Karpas-422 (cell line): Measurements from ENCODE around the gene LGALS16. TPM values are rescaled to one million over a fixed set of nuclear protein-coding genes. Genes with fewer than 3 reads are reported as not detected.
"Not testable (repeated sequence)": the region's sequence is repeated elsewhere in the genome, so short reads cannot be mapped to it uniquely, and the experiment has no call there.

Experiments used
- DNase-seq: peaks from one replicate; pipeline ENCODE4 v3.0.0-alpha.2; 2015
- H2AFZ ChIP-seq: fragments of 200-600 bp; sonication (generic); 2 replicates; pipeline ENCODE4 v1.6.1; 2014; ENCODE audit warnings: antibody characterized with exemption, low read length, mixed read lengths
- H3K27ac ChIP-seq: fragments of 200-600 bp; sonication (generic); 2 replicates; pipeline ENCODE4 v1.5.1; 2014; ENCODE audit warnings: mild to moderate bottlenecking, low read length, moderate library complexity
- H3K27me3 ChIP-seq: fragments of 200-600 bp; sonication (generic); 2 replicates; pipeline ENCODE4 v1.6.1; 2014; ENCODE audit warnings: low read length, mixed read lengths
- H3K36me3 ChIP-seq: fragments of 200-600 bp; sonication (generic); 2 replicates; pipeline ENCODE4 v1.6.1; 2014; ENCODE audit warnings: low read length, mixed read lengths; ENCODE audit not compliant: insufficient read depth
- H3K4me1 ChIP-seq: fragments of 200-600 bp; sonication (generic); 2 replicates; pipeline ENCODE4 v1.6.1; 2014; ENCODE audit warnings: mild to moderate bottlenecking, low read length, mixed read lengths
- H3K4me2 ChIP-seq: fragments of 200-600 bp; sonication (generic); 2 replicates; pipeline ENCODE4 v1.6.1; 2014; ENCODE audit warnings: low read length, low read depth, mild to moderate bottlenecking; ENCODE audit not compliant: poor library complexity, severe bottlenecking
- H3K4me3 ChIP-seq: fragments of 200-600 bp; sonication (generic); 2 replicates; pipeline ENCODE4 v1.5.1; 2014; ENCODE audit warnings: mild to moderate bottlenecking, antibody characterized with exemption, low read length, mixed read lengths
- H3K79me2 ChIP-seq: fragments of 200-600 bp; sonication (generic); 2 replicates; pipeline ENCODE4 v1.6.1; 2014; ENCODE audit warnings: mild to moderate bottlenecking, low read length, mixed read lengths
- H3K9ac ChIP-seq: fragments of 200-600 bp; sonication (generic); 2 replicates; pipeline ENCODE4 v1.6.0; 2014; ENCODE audit warnings: low read length
- H3K9me2 ChIP-seq: fragments of 200-600 bp; sonication (generic), shearing (Covaris generic); replicated peaks from 2 replicates; pipeline ENCODE4 v1.6.0; 2014; ENCODE audit warnings: mild to moderate bottlenecking, low read length, moderate library complexity; ENCODE audit not compliant: insufficient read depth
- H3K9me3 ChIP-seq: fragments of 300-700, 200-600 bp; sonication (generic); 2 replicates; pipeline ENCODE4 v1.6.1; 2014; ENCODE audit warnings: low read length, mixed read lengths
- H4K20me1 ChIP-seq: fragments of 200-600 bp; sonication (generic); 2 replicates; pipeline ENCODE4 v1.6.1; 2014; ENCODE audit warnings: mild to moderate bottlenecking, antibody characterized with exemption, low read length, low read depth; ENCODE audit not compliant: insufficient read depth
- total RNA-seq: library from RNA; depleted of rRNA; stranded (reverse); fragments of >200 nt; shearing (Covaris generic); gene quantifications from 2 replicates; pipeline ENCODE4 v1.2.3, GENCODE V29; 2014; ENCODE audit warnings: low replicate concordance

The LGALS16 gene
- total RNA-seq, 1 experiment from 2014 or later = not detected

- Histone ChIP-seq H3K4me1 (peaks cover 43% of the 10 kb centered on the region), H3K36me3 (no peaks in the 10 kb centered on the region), H2AFZ (peak overlapping the region; percentile 28; the same call in 1 of the 2 replicates), H3K27ac (0 out of 2 replicates have a peak overlapping the region, but pooled peaks have one; percentile 4), H3K79me2 (no peaks in the 10 kb centered on the region), H3K27me3 (no peaks in the 10 kb centered on the region), H4K20me1 (no peaks in the 10 kb centered on the region), H3K9ac (peak overlapping the region; percentile 46), H3K9me3 (no peaks in the 10 kb centered on the region), H3K4me2 (peak overlapping the region; percentile 50), H3K4me3 (peak overlapping the region; percentile 51; the same call in 1 of the 2 replicates), H3K9me2 (no peaks in the 10 kb centered on the region)
- DNase-seq = no peak
These were observed 23.5 kb downstream of the LGALS16 start for GRCh38 chr19:39679056-39679790.

- Histone ChIP-seq H3K27me3 (no peaks in the 10 kb centered on the region), H3K4me2 (peak overlapping the region; percentile 50), H3K9me2 (no peaks in the 10 kb centered on the region), H3K27ac (no peak overlapping the region), H3K36me3 (no peaks in the 10 kb centered on the region), H3K4me1 (peaks cover 38% of the 10 kb centered on the region), H3K4me3 (peak overlapping the region; percentile 51; the same call in 1 of the 2 replicates), H3K79me2 (no peaks in the 10 kb centered on the region), H3K9me3 (no peaks in the 10 kb centered on the region), H4K20me1 (no peaks in the 10 kb centered on the region), H2AFZ (peak overlapping the region; percentile 28; the same call in 1 of the 2 replicates), H3K9ac (peak overlapping the region; percentile 46)
- DNase-seq = no peak
These were observed 24.1 kb downstream of the LGALS16 start for GRCh38 chr19:39679791-39680168.

- Histone ChIP-seq H3K27me3 (no peaks in the 10 kb centered on the region), H3K9me3 (no peaks in the 10 kb centered on the region), H3K9ac (no peak overlapping the region), H3K27ac (no peak overlapping the region), H3K36me3 (no peaks in the 10 kb centered on the region), H2AFZ (no peak overlapping the region), H3K4me1 (peaks cover 30% of the 10 kb centered on the region), H4K20me1 (no peaks in the 10 kb centered on the region), H3K4me3 (no peak overlapping the region), H3K79me2 (no peaks in the 10 kb centered on the region), H3K9me2 (no peaks in the 10 kb centered on the region), H3K4me2 (no peak overlapping the region)
- no peak for DNase-seq
These were observed 24.9 kb downstream of the LGALS16 start for GRCh38 chr19:39680593-39680992.

GRCh38 chr19:39681416-39681815 is 25.7 kb downstream of the LGALS16 start:
- Histone ChIP-seq H3K9ac (no peak overlapping the region), H3K4me2 (no peak overlapping the region), H2AFZ (no peak overlapping the region), H3K9me3 (no peaks in the 10 kb centered on the region), H3K4me1 (peaks cover 24% of the 10 kb centered on the region), H3K36me3 (no peaks in the 10 kb centered on the region), H3K9me2 (no peaks in the 10 kb centered on the region), H3K27ac (no peak overlapping the region), H3K27me3 (no peaks in the 10 kb centered on the region), H3K79me2 (no peaks in the 10 kb centered on the region), H3K4me3 (no peak overlapping the region), H4K20me1 (no peaks in the 10 kb centered on the region)
- no peak for DNase-seq

DNA sequence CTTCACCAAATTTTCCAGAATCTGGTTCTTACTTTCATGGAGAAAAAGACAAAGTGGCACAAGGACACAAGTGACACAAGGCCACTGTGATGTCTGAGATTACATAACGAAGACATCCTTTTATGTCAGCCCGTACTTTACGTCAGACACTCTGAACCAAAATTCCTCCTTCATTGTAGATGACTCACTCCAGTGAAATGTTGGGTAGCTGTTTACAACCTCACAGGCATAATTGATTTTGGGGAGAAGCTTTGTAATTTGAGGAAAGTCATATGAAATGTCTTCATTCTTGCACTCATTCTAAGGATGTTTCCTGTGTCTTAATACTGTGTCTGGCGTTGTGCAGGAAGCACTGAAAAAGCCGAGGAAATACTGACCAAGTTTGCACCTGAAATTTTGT is 28.6 kb downstream of the LGALS16 start:
- no peaks in the 10 kb centered on the region; the same call in 1 of the 2 replicates for H3K36me3 ChIP-seq
- H3K9me2 ChIP-seq = no peaks in the 10 kb centered on the region
- no peak overlapping the region for H3K27ac ChIP-seq
- H3K4me1 ChIP-seq = peaks cover 34% of the 10 kb centered on the region
- H3K9me3 ChIP-seq = no peaks in the 10 kb centered on the region
- H3K4me2 ChIP-seq = no peak overlapping the region
- H4K20me1 ChIP-seq = no peaks in the 10 kb centered on the region
- no peak overlapping the region for H3K9ac ChIP-seq
- H3K79me2 ChIP-seq = no peaks in the 10 kb centered on the region
- no peak for DNase-seq
- H2AFZ ChIP-seq = no peak overlapping the region
- H3K4me3 ChIP-seq = no peak overlapping the region
- no peaks in the 10 kb centered on the region for H3K27me3 ChIP-seq

DNA sequence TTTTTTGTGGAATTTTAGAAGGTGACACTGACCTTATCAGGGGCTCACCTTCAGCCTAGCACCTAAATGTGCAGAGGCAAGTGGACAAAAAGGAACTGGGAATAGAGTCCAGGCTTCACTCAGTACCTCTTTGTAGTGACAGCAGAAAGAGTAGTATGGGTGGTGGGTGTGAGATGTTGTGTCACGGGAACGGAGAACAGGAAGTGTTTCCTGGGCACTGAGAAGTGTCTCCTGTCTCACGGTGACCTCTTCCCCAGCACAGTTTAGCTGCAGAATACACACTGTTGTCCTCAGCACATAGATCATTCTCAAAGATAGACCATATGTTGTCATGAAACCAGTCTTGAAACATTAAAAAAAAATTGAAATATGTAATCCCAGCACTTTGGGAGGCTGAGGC is 31.0 kb downstream of the LGALS16 start:
- H3K36me3 ChIP-seq = no peaks in the 10 kb centered on the region; the same call in 1 of the 2 replicates
- peaks cover 42% of the 10 kb centered on the region for H3K4me1 ChIP-seq
- no peaks in the 10 kb centered on the region for H3K79me2 ChIP-seq
- no peak overlapping the region for H3K4me2 ChIP-seq
- no peaks in the 10 kb centered on the region for H3K27me3 ChIP-seq
- DNase-seq = no peak
- no peaks in the 10 kb centered on the region for H3K9me2 ChIP-seq
- no peak overlapping the region for H3K27ac ChIP-seq
- no peak overlapping the region for H3K9ac ChIP-seq
- no peak overlapping the region for H2AFZ ChIP-seq
- no peak overlapping the region for H3K4me3 ChIP-seq
- no peaks in the 10 kb centered on the region for H4K20me1 ChIP-seq
- H3K9me3 ChIP-seq = no peaks in the 10 kb centered on the region

DNA sequence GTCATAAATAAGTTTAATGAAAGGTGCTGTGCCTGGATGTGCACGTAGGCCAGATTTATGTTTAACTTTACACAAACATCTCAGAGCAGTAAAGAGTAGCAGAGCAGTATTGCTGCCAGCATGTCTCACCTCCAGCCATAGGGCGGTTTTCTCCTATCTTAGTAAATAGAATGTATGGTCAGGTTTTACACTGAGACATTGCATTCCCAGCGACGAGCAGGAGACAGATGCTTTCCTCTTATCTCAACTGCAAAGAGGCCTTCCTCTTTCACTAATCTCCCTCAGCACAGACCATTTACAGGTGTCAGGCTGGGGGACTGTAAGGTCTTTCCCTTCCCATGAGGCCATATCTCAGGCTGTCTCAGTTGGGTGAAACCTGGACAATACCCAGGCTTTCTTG is 32.9 kb downstream of the LGALS16 start:
- H2AFZ ChIP-seq, H3K36me3 ChIP-seq, H3K9me3 ChIP-seq, H3K27me3 ChIP-seq, H3K9me2 ChIP-seq, H3K79me2 ChIP-seq, H4K20me1 ChIP-seq: not testable (repeated sequence)
- H3K27ac ChIP-seq = peak overlapping the region; percentile 88
- peak overlapping the region; percentile 45; the same call in 1 of the 2 replicates for H3K4me3 ChIP-seq
- DNase-seq = peak; percentile 54
- peak overlapping the region; percentile 31; the same call in 1 of the 2 replicates for H3K9ac ChIP-seq
- peak overlapping the region; percentile 71 for H3K4me2 ChIP-seq
- peaks cover 61% of the 10 kb centered on the region for H3K4me1 ChIP-seq

GRCh38 chr19:39692166-39692565 is 36.5 kb downstream of the LGALS16 start:
- Histone ChIP-seq H3K36me3 (no peaks in the 10 kb centered on the region), H3K9me2 (no peaks in the 10 kb centered on the region), H3K4me3 (no peak overlapping the region), H3K9me3 (no peaks in the 10 kb centered on the region), H3K4me1 (peaks cover 65% of the 10 kb centered on the region), H3K27ac (no peak overlapping the region), H3K79me2 (no peaks in the 10 kb centered on the region), H3K27me3 (no peaks in the 10 kb centered on the region), H4K20me1 (no peaks in the 10 kb centered on the region), H2AFZ (no peak overlapping the region; the same call in 1 of the 2 replicates), H3K4me2 (peak overlapping the region; percentile 27), H3K9ac (peak overlapping the region; percentile 42)
- DNase-seq = no peak
